Sigmoid colon (tissue), 7 donors: ENCODE results near the gene FAM133A. TPM values are rescaled to one million over a fixed set of nuclear protein-coding genes. Genes with fewer than 3 reads are reported as not detected.

Source experiments
- DNase-seq: peaks from one replicate; pipeline ENCODE4 v3.0.0-alpha.2; 2019
- H3K27ac ChIP-seq, 4 donors: fragments of 200-600 bp; sonication (generic); one replicate each; pipeline ENCODE4 v1.5.1; 2016 to 2019; ENCODE audit warnings: mild to moderate bottlenecking in 1 of 4
- H3K27me3 ChIP-seq, 3 donors: fragments of 200-600 bp; sonication (generic); one replicate each; pipeline ENCODE4 v1.5.1; 2019; ENCODE audit warnings: mild to moderate bottlenecking in 1 of 3
- H3K36me3 ChIP-seq, 4 donors: fragments of 200-600 bp; sonication (generic); one replicate each; pipeline ENCODE4 v1.5.1; 2016 to 2019
- H3K4me1 ChIP-seq, 4 donors: fragments of 200-600 bp; sonication (generic); one replicate each; pipeline ENCODE4 v1.5.1; 2017 to 2019
- H3K4me3 ChIP-seq, 4 donors: fragments of 200-600 bp; sonication (generic); one replicate each; pipeline ENCODE4 v1.5.1; 2017 to 2019; ENCODE audit warnings: mild to moderate bottlenecking in 2 of 4, moderate library complexity in 1 of 4
- H3K9me3 ChIP-seq, 4 donors: fragments of 200-600 bp in 3 of 4; sonication (generic) in 3 of 4; one replicate each; pipeline versions ENCODE4 v1.5.1 to v1.6.1; 2013 to 2019
- EP300 ChIP-seq, 4 donors: sonication (generic); formaldehyde crosslinking; IDR thresholded peaks; one replicate each; pipeline ENCODE4 v1.6.1; 2017; ENCODE audit warnings: antibody characterized with exemption in 4 of 4
- WGBS, 2 donors: extraction: QIAGEN DNeasy Blood & Tissue Kit; methylation state at CpG; one replicate each; pipeline ENCODE4 v1.1.7; 2013; 5-methylcytosine and 5-hydroxymethylcytosine counted together
- intact Hi-C: fragments of 100-400 bp; cut with DNase I; formaldehyde crosslinking; loops from one replicate; pipeline ENCODE4 v1.15.1; 2023
- polyA plus RNA-seq, 3 donors: library from polyadenylated mRNA; stranded (reverse); fragments of 200-250 nt; gene quantifications; one replicate each; pipeline ENCODE4 v1.2.3, GENCODE V29; 2013
- total RNA-seq, 4 donors: library from RNA; depleted of rRNA; stranded (reverse); fragments of >200 nt; gene quantifications; one replicate each; pipeline ENCODE4 v1.1.0, GENCODE V29; 2016
- donor health status: healthy with polysubstance abuse.
- donor health status: Bipolar disorder and iron deficiency.
- donor health status: healthy.

FAM133A gene
- total and polyA plus RNA-seq, 7 donors = 0.06 to 0.55 (median 0.16) TPM; not detected in 4

DNA sequence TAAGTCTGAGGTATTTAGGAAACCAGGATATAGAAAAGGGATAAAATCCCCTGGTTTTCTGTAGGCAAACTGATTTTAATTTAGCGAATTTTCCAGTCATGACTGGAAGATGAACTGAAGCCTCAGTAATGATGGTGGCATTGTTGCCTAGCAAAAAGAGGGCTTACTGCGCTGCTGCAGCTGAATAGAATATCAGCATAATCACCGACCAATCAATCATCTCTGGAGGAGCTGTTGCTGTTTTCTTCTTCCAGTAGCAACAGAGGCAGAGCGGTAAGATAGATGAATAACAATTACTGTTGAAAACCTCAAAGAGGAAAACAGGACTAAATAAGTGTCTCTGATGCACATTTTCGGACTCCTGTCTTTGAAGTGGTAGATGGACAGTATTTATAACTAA lies 86.2 kb downstream of the FAM133A start:
- no peak overlapping the region for H3K4me3 ChIP-seq
- intact Hi-C loops = no loop called here
- H3K4me1 ChIP-seq = no peaks in the 10 kb centered on the region
- no peaks in the 10 kb centered on the region for H3K36me3 ChIP-seq
- 86 to 89% methylated on average over 5 of the region's 5 CpGs for WGBS, 2 donors
- no peak overlapping the region for H3K27ac ChIP-seq
- TF ChIP-seq EP300 (IDR thresholded peaks at IDR 0.05) = no peak
- no peaks in the 10 kb centered on the region for H3K9me3 ChIP-seq
- DNase-seq = no peak
- H3K27me3 ChIP-seq = no peaks in the 10 kb centered on the region

Other genes starting within 250 kb of the FAM133A start
- 1 to 10 TPM; 3.3 to 8.6 (median 5.2) TPM for gene NAP1L3, start 628 bp upstream of the FAM133A start, total RNA-seq
- 1 to 10 TPM in 1 of 3 donors, under 1 TPM in 2; under 0.01 to 1.9 (median 0.23) TPM for gene NAP1L3, start 628 bp upstream of the FAM133A start, polyA plus RNA-seq